Limb (tissue), 2 donors: Measurements from ENCODE around the gene ANKLE1.
A peak's percentile ranks its signal among the peaks of the same experiment; 100 is the strongest.
"Not testable (repeated sequence)": the region's sequence is repeated elsewhere in the genome, so short reads cannot be mapped to it uniquely, and the experiment has no call there.

Experiments used
- DNase-seq, 2 donors: peaks; one replicate each; pipeline ENCODE4 v3.0.0-alpha.2; 2016; ENCODE audit errors: extremely low spot score in 2 of 2

ANKLE1 gene

GRCh38 chr19:17248011-17248776 lies 33.5 kb upstream of the ANKLE1 start:
- no peak for DNase-seq

- DNase-seq, result no peak
Measured at GRCh38 chr19:17249887-17250548, 31.7 kb upstream of the ANKLE1 start.

DNA sequence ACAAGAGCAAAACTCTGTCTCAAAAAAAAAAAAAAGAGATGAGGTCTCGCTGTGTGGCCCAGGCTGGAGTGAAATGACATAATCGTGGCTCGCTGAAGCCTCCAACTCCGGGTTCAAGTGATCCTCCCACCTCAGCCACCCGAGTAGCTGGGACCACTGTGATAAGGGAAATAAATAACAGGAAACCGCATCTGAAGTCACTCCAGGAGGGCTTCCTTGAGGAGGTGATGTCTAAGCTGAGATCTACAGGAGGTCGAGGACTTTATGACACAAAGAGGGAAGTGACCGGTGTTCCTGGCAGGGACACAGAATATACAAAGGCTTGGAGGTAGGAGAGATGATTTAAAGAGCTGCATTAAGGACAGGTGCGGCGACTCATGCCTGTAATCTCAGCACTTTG lies 27.1 kb upstream of the ANKLE1 start:
- DNase-seq, result no peak

DNA sequence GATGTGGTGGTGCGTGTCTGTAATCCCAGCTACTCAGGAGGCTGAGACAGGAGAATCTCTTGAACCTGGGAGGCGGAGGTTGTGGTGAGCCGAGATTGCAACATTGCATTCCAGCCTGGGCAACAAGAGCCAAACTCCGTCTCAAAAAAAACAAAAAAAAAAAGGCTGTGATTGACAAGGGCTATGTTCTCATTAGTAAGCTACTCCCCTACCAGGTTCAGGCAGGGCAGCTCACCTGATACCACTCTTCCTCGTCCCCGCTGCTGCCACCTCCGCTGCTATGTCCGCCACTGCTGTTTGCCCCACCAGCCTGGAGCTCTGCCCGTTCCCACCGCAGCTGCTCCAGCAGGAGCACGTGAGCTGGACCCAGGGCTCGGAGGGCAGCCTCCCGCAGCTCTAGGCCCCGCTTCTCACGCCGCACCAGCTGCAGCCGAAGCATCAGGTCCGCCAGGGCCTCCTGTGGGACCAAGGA lies 26.5 kb upstream of the ANKLE1 start:
- no peak for DNase-seq

DNA sequence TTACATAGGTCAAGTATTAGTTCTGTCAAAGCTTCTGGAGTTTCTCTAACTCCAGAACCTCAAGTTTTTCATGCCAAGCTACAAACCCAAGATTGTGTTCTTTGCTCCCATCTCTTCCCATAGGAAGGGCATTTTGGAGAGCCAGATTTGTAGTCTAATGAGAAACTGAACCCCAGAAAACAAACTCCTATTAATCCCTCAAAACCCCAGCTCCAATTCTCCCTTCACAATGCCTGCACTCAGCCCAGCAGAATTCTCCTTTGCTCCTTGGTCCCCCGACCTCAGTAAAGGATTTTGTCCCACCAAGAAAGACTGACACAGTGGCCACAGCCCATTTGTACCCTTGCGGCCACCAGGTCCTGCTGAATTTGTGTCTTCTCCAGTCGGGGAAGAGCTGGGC lies 25.6 kb upstream of the ANKLE1 start:
- no peak for DNase-seq

DNA sequence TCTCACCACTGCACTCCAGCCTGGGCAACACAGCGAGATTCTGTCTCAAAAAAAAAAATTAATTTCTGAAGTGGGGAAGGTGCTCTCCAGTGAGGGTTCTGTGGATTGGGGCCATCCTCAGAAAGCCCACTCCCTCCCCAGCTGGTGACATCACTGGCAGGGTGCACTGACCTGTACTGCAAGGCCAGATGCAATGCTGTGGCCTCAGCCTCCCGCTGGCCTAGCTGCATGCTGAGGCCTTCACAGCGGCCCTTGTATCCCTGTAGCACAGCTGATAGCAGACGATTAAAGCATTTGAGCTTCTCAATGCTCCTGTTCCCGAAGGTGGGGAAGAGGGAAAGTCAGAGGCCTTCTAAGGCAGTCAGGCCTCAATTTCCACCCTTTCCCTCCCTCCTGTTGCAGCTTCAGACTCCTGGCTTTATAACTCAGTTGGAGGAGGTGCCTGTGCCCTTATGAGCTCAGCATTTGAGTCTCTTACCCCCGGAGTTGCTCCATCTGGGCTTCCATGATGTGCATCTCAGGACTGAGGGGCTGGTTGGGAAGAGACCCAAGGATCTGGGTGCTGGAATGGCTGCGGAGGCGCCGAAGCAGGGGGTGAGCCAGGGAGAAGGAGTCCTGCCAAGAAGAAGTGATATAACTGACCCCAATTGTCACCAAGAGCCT lies 22.5 kb upstream of the ANKLE1 start:
- DNase-seq, result no peak

- DNase-seq, result no peak
Measured at GRCh38 chr19:17259934-17260333, 21.8 kb upstream of the ANKLE1 start.

DNA sequence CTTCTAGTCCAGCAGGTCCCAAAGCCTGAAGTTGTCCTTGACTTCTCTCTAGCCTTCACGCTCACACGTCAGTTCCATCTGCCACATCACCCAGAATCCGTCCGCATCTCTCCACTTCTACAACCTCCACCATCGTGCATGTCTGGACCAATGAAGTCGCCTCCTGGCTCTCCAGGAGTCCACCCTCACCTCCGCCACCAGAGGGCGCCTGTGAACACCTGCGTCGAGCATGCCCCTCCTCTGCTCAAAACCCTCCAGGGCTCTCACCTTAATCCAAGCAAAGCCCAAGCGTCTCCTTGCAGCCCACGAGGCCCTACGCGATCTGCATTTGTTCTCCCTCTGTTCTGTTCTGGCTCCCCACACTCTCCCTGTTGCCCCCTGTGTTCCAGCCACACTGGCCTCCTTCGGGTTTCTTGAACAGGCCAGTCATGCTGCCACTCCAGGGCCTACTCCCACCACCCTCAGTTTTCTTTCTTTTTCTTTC lies 20.8 kb upstream of the ANKLE1 start:
- DNase-seq, result peak in 1 of 2 donors; percentile 71

DNA sequence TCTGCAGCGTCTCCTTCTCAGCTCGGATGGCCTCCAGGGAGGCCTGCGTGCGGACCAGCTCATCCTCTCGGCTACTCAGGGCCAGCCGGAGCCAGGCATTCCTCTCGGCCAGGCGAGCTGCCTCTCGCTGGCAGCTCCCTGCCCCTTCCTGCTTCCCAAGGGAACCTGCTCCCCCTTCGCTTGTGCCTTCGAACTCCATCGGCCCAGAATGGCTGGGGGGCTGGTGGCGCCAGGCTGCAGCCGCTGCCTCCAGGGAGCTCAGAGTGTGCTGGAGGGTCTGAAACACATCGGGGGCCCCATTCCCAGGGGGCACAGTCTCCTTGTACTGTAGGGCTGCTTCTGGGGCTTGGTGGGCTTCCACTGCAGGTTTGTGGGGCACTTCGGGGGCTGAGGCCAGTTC lies 19.1 kb upstream of the ANKLE1 start:
- DNase-seq, result no peak

DNA sequence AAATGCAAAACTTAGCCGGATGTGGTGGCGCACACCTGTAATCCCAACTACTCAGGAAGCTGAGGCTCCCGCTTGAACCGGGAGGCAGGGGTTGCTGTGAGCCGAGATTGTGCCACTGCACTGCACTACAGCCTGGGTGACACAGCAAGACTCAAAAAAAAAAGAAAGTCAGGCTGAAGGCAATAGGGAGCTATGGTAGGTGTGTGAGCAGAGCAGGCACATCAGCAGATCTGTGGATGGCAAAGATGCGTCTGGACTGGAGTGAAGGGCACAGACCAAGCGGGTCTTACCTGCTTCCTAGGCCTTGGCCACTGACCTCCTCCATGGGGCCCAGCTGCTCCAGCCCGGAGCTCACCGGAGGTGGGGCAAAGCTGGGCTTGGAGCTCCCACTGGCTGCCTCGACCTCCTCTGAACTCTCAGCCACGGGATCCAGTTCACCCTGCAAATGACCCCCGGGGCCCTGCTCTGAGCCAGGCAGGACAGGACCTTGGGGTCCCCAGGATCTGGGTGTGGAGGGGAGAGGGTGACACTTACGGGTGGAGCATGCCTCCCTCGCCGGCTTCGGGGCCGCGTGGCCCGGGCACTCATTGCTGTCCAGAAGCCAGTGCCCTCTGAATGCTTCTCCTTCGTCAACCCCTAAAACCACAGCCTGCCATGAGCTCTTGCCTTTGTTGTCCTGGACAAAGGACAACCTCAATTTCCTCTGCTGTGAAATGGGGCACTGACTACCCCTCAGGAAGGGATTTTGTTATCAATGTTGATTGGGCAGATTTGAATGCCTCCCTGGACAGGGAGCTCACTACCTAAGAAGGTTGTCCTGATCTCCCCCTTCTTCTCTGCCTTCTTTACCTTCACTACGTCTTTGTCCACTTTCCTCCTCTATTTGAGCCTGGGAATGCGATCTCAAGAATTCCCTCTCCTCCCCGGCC lies 17.7 kb upstream of the ANKLE1 start:
- no peak for DNase-seq

- DNase-seq, result no peak
Measured at GRCh38 chr19:17264641-17264979, 17.1 kb upstream of the ANKLE1 start, which contains the start of gene USHBP1. Gene USHBP1, minus strand, starts transcription at chr19:17264745. Its CDS starts 446 bp downstream, at chr19:17264299.

DNA sequence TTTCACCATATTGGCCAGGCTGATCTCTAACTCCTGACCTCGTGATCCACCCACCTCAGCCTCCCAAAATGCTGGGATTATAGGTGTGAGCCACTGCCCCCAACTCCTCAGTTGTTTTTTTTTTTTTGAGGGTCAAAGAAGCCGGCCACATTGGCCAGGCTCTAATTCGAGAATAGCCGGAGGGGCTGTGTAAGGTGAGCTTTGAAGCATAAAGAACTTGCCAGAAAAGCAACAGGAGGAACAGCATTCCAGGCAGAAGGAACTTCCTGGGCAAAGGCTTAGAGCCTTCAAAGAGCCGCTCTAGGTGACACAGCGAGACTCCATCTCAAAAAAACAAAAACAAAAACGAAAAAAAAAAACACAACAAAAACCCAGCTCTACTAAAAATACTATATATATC lies 15.7 kb upstream of the ANKLE1 start:
- DNase-seq, result no peak

- no peak for DNase-seq
Measured at GRCh38 chr19:17266589-17266974, 15.1 kb upstream of the ANKLE1 start.

- DNase-seq, result peak; percentile 97 to 99
Measured at GRCh38 chr19:17266975-17267788, 14.5 kb upstream of the ANKLE1 start, which contains the start of gene BABAM1. Gene BABAM1, plus strand, starts transcription at chr19:17267443. Its CDS starts 1,364 bp downstream, at chr19:17268807.

DNA sequence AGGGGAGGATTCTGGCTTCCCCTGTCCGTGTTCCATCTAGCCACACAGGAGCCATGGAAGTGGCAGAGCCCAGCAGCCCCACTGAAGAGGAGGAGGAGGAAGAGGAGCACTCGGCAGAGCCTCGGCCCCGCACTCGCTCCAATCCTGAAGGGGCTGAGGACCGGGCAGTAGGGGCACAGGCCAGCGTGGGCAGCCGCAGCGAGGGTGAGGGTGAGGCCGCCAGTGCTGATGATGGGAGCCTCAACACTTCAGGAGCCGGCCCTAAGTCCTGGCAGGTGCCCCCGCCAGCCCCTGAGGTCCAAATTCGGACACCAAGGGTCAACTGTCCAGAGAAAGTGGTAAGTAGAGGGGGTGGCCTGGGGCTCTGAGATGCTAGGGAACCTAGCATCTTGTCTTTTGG lies 12.9 kb upstream of the ANKLE1 start:
- DNase-seq, result no peak

GRCh38 chr19:17274892-17275291 lies 6.8 kb upstream of the ANKLE1 start:
- not testable (repeated sequence) for DNase-seq

- DNase-seq, result no peak
Measured at GRCh38 chr19:17275441-17276175, 6.1 kb upstream of the ANKLE1 start.

- DNase-seq, result no peak
Measured at GRCh38 chr19:17279436-17279835, 2.3 kb upstream of the ANKLE1 start.

DNA sequence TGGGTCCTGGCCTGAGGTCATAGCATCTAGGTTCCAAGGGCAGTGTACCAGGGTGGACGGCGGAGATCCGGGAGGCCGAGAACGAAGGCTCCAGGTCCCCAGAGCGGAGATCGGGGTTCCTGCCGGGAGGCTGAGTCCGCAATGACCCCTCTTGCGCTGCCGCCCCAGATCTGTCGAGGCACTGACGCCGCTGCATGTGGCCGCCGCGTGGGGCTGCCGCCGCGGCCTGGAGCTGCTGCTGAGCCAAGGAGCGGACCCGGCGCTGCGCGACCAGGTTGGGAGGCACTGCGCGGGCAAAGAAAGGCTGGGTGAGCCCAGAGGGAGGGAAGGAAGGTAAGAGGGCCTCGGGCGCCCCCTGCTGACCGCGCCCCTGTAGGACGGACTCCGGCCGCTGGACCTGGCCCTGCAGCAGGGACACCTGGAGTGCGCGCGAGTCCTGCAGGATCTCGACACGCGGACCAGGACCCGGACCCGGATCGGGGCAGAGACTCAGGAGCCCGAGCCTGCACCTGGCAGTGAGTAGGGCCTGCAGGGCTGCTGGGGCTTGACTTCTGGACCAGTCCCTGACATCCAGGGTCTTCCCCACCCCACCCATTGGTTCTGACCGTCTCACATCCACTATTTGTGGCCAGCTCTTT lies 906 bp downstream of the ANKLE1 start:
- DNase-seq, result peak; percentile 83 to 86
